ENCODE measurements around the gene MRPL52.
"Not testable (repeated sequence)": the region's sequence is repeated elsewhere in the genome, so short reads cannot be mapped to it uniquely, and the experiment has no call there.

Gene MRPL52

GRCh38 chr14:22812744-22813143, 16.9 kb upstream of the MRPL52 start:
- DNase-seq, result peak; percentile 14

GRCh38 chr14:22813145-22813544, 16.5 kb upstream of the MRPL52 start:
- DNase-seq, result no peak

- no peak for DNase-seq
Observed at GRCh38 chr14:22814373-22814772, 15.3 kb upstream of the MRPL52 start.

- no peak for DNase-seq
Observed at GRCh38 chr14:22814941-22815713, 14.6 kb upstream of the MRPL52 start, which contains the start of gene SLC7A7. TSS of gene SLC7A7 (minus strand) at chr14:22815435. CDS start at chr14:22813398, 2,037 bp downstream.

GRCh38 chr14:22819151-22819988, 10.3 kb upstream of the MRPL52 start:
- peak; percentile 36 for DNase-seq

GRCh38 chr14:22820731-22821130, 9.0 kb upstream of the MRPL52 start:
- peak; percentile 78 for DNase-seq

GRCh38 chr14:22821193-22822015, 8.3 kb upstream of the MRPL52 start:
- peak; percentile 86 for DNase-seq

- DNase-seq, result no peak
Observed at GRCh38 chr14:22822016-22822570, 7.6 kb upstream of the MRPL52 start.

- peak; percentile 77 for DNase-seq
Observed at GRCh38 chr14:22822571-22823098, 7.1 kb upstream of the MRPL52 start.

GRCh38 chr14:22824711-22825359, 4.9 kb upstream of the MRPL52 start:
- DNase-seq, result peak; percentile 17

- DNase-seq, result not testable (repeated sequence)
Observed at GRCh38 chr14:22829076-22829660, 519 bp upstream of the MRPL52 start.

GRCh38 chr14:22830443-22831010, 840 bp downstream of the MRPL52 start:
- DNase-seq, result no peak

GRCh38 chr14:22835505-22835904, 5.8 kb downstream of the MRPL52 start:
- DNase-seq, result no peak

GRCh38 chr14:22836301-22837113, 6.8 kb downstream of the MRPL52 start, which contains the start of gene MMP14:
TSS of gene MMP14 (plus strand) at chr14:22836585. CDS start at chr14:22836818, 233 bp downstream.
- DNase-seq, result no peak

GRCh38 chr14:22837114-22837749, 7.5 kb downstream of the MRPL52 start:
- peak; percentile 32 for DNase-seq

GRCh38 chr14:22837750-22838538, 8.3 kb downstream of the MRPL52 start:
- DNase-seq, result no peak

- DNase-seq, result no peak
Observed at GRCh38 chr14:22838631-22839041, 8.9 kb downstream of the MRPL52 start.

GRCh38 chr14:22839159-22839779, 9.6 kb downstream of the MRPL52 start:
- DNase-seq, result no peak
